SK-N-SH treated with all-trans-retinoic acid at 6 μM for 48 hours (cell line): ENCODE measurements around the gene PLCD3.

Experiments
- ATAC-seq: fragments of 200-7000 bp; cut with Tn5 transposase; 3 replicates; pipeline ENCODE4 v1.9.1; 2020; ENCODE audit warnings: mild to moderate bottlenecking, moderate library complexity
- ARNTL ChIP-seq: fragments of 450-650 bp; formaldehyde crosslinking; IDR thresholded peaks from 2 replicates; pipeline ENCODE4 v1.5.0; 2020; ENCODE audit warnings: low read depth, mild to moderate bottlenecking, moderate library complexity, borderline replicate concordance
- BACH2 ChIP-seq: fragments of 250-450 bp; sonication (Bioruptor Pico); IDR thresholded peaks from 2 replicates; pipeline ENCODE4 v1.9.0; 2021; ENCODE audit warnings: mild to moderate bottlenecking, borderline replicate concordance
- CREB5 ChIP-seq: fragments of 250-450 bp; sonication (Bioruptor Pico); IDR thresholded peaks from 2 replicates; pipeline ENCODE4 v1.5.1; 2020; ENCODE audit warnings: low read depth, mild to moderate bottlenecking, moderate library complexity
- CSDC2 ChIP-seq: fragments of 250-450 bp; sonication (Bioruptor Pico); IDR thresholded peaks from 2 replicates; pipeline ENCODE4 v1.5.0; 2020; ENCODE audit warnings: mild to moderate bottlenecking, moderate library complexity
- CSRNP3 ChIP-seq: fragments of 250-450 bp; sonication (Bioruptor Pico); IDR thresholded peaks from 2 replicates; pipeline ENCODE4 v1.5.1; 2021; ENCODE audit warnings: mild to moderate bottlenecking, moderate library complexity
- ESRRG ChIP-seq: fragments of 250-450 bp; sonication (Bioruptor Pico); IDR thresholded peaks from 2 replicates; pipeline ENCODE4 v1.6.1; 2021; ENCODE audit warnings: mild to moderate bottlenecking
- ISL1 ChIP-seq: fragments of 250-450 bp; sonication (Bioruptor Pico); IDR thresholded peaks from 2 replicates; pipeline ENCODE4 v2.1.2; 2022; ENCODE audit warnings: mild to moderate bottlenecking, moderate library complexity
- OSR1 ChIP-seq: fragments of 250-450 bp; sonication (Bioruptor Pico); IDR thresholded peaks from 2 replicates; pipeline ENCODE4 v1.8.0; 2022; ENCODE audit warnings: moderate library complexity, mild to moderate bottlenecking, inconsistent platforms
- PATZ1 ChIP-seq: fragments of 250-450 bp; sonication (Bioruptor Pico); IDR thresholded peaks from 2 replicates; pipeline ENCODE4 v1.8.0; 2020; ENCODE audit warnings: mild to moderate bottlenecking, moderate library complexity, borderline replicate concordance
- PPARA ChIP-seq: fragments of 250-450 bp; sonication (Bioruptor Pico); IDR thresholded peaks from 2 replicates; pipeline ENCODE4 v1.5.0; 2020; ENCODE audit warnings: mild to moderate bottlenecking, borderline replicate concordance
- SNAI2 ChIP-seq: fragments of 250-450 bp; sonication (Bioruptor Pico); IDR thresholded peaks from 2 replicates; pipeline ENCODE4 v1.5.0; 2020; ENCODE audit warnings: mild to moderate bottlenecking, moderate library complexity
- TCF4 ChIP-seq: fragments of 250-450 bp; sonication (Bioruptor Pico); IDR thresholded peaks from 2 replicates; pipeline ENCODE4 v1.8.0; 2021; ENCODE audit warnings: mild to moderate bottlenecking, moderate library complexity, borderline replicate concordance
- TOX ChIP-seq: fragments of 250-450 bp; sonication (Bioruptor Pico); IDR thresholded peaks from 2 replicates; pipeline ENCODE4 v1.8.0; 2021; ENCODE audit warnings: mild to moderate bottlenecking, moderate library complexity, borderline replicate concordance
- TSHZ2 ChIP-seq: fragments of 250-450 bp; sonication (Bioruptor Pico); IDR thresholded peaks from 2 replicates; pipeline ENCODE4 v1.5.0; 2020; ENCODE audit warnings: mild to moderate bottlenecking, moderate library complexity
- ZC3H10 ChIP-seq: fragments of 250-450 bp; sonication (Bioruptor Pico); IDR thresholded peaks from 2 replicates; pipeline ENCODE4 v1.5.1; 2021; ENCODE audit warnings: mild to moderate bottlenecking, moderate library complexity
- ZFP30 ChIP-seq: fragments of 450-650 bp; formaldehyde crosslinking; IDR thresholded peaks from 2 replicates; pipeline ENCODE4 v1.5.0; 2022; ENCODE audit warnings: mild to moderate bottlenecking, moderate library complexity
- ZNF70 ChIP-seq: fragments of 450-650 bp; formaldehyde crosslinking; IDR thresholded peaks from 2 replicates; pipeline ENCODE4 v1.5.0; 2020; ENCODE audit warnings: mild to moderate bottlenecking, moderate library complexity
- ZNF8 ChIP-seq: fragments of 450-650 bp; formaldehyde crosslinking; IDR thresholded peaks from 2 replicates; pipeline ENCODE4 v1.5.0; 2020; ENCODE audit warnings: mild to moderate bottlenecking, moderate library complexity

Gene PLCD3

GRCh38 chr17:45101883-45102811 lies 30.2 kb downstream of the PLCD3 start:
- no peak for ATAC-seq
- TF ChIP-seq ZFP30: no peak
- no peak for TF ChIP-seq CSRNP3
- TF ChIP-seq TSHZ2: no peak
- TF ChIP-seq TCF4 (CRISPR knock-in tag): no peak
- no peak for TF ChIP-seq CSDC2 (CRISPR knock-in tag)
- no peak for TF ChIP-seq TOX (CRISPR knock-in tag)
- no peak for TF ChIP-seq PATZ1 (CRISPR knock-in tag)
- no peak for TF ChIP-seq PPARA (CRISPR knock-in tag)

GRCh38 chr17:45101546-45101882 lies 30.8 kb downstream of the PLCD3 start:
- no peak for TF ChIP-seq BACH2
- no peak for ATAC-seq

- ATAC-seq: peak; percentile 92
Observed at GRCh38 chr17:45098869-45099616, 33.3 kb downstream of the PLCD3 start.

GRCh38 chr17:45098081-45098868 lies 34.0 kb downstream of the PLCD3 start:
- ATAC-seq: no peak
- no peak for TF ChIP-seq ZNF8
- no peak for TF ChIP-seq BACH2
- no peak for TF ChIP-seq ZFP30
- no peak for TF ChIP-seq OSR1 (CRISPR knock-in tag)
- no peak for TF ChIP-seq CREB5
- no peak for TF ChIP-seq CSDC2 (CRISPR knock-in tag)
- no peak for TF ChIP-seq ESRRG (CRISPR knock-in tag)
- TF ChIP-seq ZC3H10 (CRISPR knock-in tag): no peak
- TF ChIP-seq SNAI2 (CRISPR knock-in tag): no peak

More at GRCh38 chr17:45098869-45099616, 33.3 kb downstream of the PLCD3 start:
- TF ChIP-seq OSR1 (CRISPR knock-in tag) (no peak), ZFP30 (no peak), TOX (CRISPR knock-in tag) (no peak), ISL1 (no peak), ARNTL (CRISPR knock-in tag) (no peak), ZNF8 (no peak), ESRRG (CRISPR knock-in tag) (no peak), ZNF70 (CRISPR knock-in tag) (no peak), PPARA (CRISPR knock-in tag) (no peak)
- TF ChIP-seq, all 23 proteins: peak for 0
